ENCODE results near the gene YES1. TPM values are rescaled to one million over a fixed set of nuclear protein-coding genes. Genes with fewer than 3 reads are reported as not detected.
A peak's percentile ranks its signal among the peaks of the same experiment; 100 is the strongest.
"Not testable (repeated sequence)": the region's sequence is repeated elsewhere in the genome, so short reads cannot be mapped to it uniquely, and the experiment has no call there.

Gene YES1
- total RNA-seq, 1 donor from 2014 or later = 37.6 TPM

GRCh38 chr18:813172-814071, 1.4 kb upstream of the YES1 start:
- Mint-ChIP-seq H3K36me3 (ENCODE audit: unreplicated experiment) (no peaks in the 10 kb centered on the region), H3K27ac (ENCODE audit: unreplicated experiment) (peak overlapping the region; percentile 96), H3K4me1 (ENCODE audit: unreplicated experiment) (peaks cover 21% of the 10 kb centered on the region), H3K4me3 (ENCODE audit: unreplicated experiment) (peak overlapping the region; percentile 87), H3K27me3 (ENCODE audit: unreplicated experiment) (peaks cover 18% of the 10 kb centered on the region), H3K9me3 (ENCODE audit: unreplicated experiment) (no peaks in the 10 kb centered on the region)
- no peak for TF ChIP-seq CTCF (IDR thresholded peaks at IDR 0.05)
- DNase-seq (ENCODE audit: extremely low spot score, unreplicated experiment) = no peak

GRCh38 chr18:812376-813171, 532 bp upstream of the YES1 start:
- no peak for TF ChIP-seq CTCF (IDR thresholded peaks at IDR 0.05)
- no peaks in the 10 kb centered on the region for H3K9me3 Mint-ChIP-seq (ENCODE audit: unreplicated experiment)
- peak; percentile 94 for DNase-seq (ENCODE audit: extremely low spot score, unreplicated experiment)
- H3K4me3 Mint-ChIP-seq (ENCODE audit: unreplicated experiment) = peak overlapping the region; percentile 87
- peaks cover 12% of the 10 kb centered on the region for H3K27me3 Mint-ChIP-seq (ENCODE audit: unreplicated experiment)
- peak overlapping the region; percentile 96 for H3K27ac Mint-ChIP-seq (ENCODE audit: unreplicated experiment)
- H3K4me1 Mint-ChIP-seq (ENCODE audit: unreplicated experiment) = peaks cover 24% of the 10 kb centered on the region
- H3K36me3 Mint-ChIP-seq (ENCODE audit: unreplicated experiment) = no peaks in the 10 kb centered on the region

GRCh38 chr18:811182-811891, 705 bp downstream of the YES1 start:
- no peaks in the 10 kb centered on the region for H3K36me3 Mint-ChIP-seq (ENCODE audit: unreplicated experiment)
- H3K4me1 Mint-ChIP-seq (ENCODE audit: unreplicated experiment) = peaks cover 24% of the 10 kb centered on the region
- H3K27me3 Mint-ChIP-seq (ENCODE audit: unreplicated experiment) = peaks cover 5% of the 10 kb centered on the region
- TF ChIP-seq CTCF (IDR thresholded peaks at IDR 0.05) = no peak
- H3K4me3 Mint-ChIP-seq (ENCODE audit: unreplicated experiment) = peak overlapping the region; percentile 87
- no peak for DNase-seq (ENCODE audit: extremely low spot score, unreplicated experiment)
- no peaks in the 10 kb centered on the region for H3K9me3 Mint-ChIP-seq (ENCODE audit: unreplicated experiment)
- H3K27ac Mint-ChIP-seq (ENCODE audit: unreplicated experiment) = peak overlapping the region; percentile 86

DNA sequence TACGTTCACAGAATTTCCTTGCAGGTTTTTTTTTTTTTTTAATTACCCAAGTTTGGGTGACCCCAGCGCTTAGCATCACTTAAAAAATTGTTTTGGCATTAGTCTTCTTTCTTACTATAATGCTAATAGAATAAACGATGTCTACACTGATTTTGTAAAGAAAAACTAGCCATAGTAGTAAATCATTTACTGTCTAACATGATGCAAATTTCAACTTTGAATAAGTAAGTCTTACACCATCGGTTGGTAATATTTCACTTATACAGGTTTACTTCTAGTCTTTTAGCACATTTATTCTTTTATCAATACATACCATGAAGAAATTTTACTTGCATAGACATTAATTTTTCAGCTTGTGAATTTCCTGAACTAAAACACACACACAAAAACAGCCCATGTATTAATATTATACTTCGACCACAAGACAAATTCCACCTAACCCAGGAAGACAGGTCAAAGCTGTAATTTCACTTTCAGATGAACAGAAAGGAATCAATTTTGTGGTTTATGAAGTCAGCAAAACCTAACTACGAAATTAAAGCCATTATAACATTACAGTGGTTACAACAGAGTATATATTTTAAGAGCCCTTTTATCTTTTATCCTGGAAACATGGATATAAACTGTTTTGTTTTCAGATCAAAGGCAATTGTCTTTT, 1.9 kb downstream of the YES1 start:
- no peak for TF ChIP-seq CTCF (IDR thresholded peaks at IDR 0.05)
- DNase-seq (ENCODE audit: extremely low spot score, unreplicated experiment) = no peak
- Mint-ChIP-seq H3K4me1 (ENCODE audit: unreplicated experiment) (peaks cover 33% of the 10 kb centered on the region), H3K27me3 (ENCODE audit: unreplicated experiment) (no peaks in the 10 kb centered on the region), H3K27ac (ENCODE audit: unreplicated experiment) (no peak overlapping the region), H3K9me3 (ENCODE audit: unreplicated experiment) (no peaks in the 10 kb centered on the region), H3K36me3 (ENCODE audit: unreplicated experiment) (no peaks in the 10 kb centered on the region), H3K4me3 (ENCODE audit: unreplicated experiment) (peak overlapping the region; percentile 87)

- not testable (repeated sequence) for H3K4me3 Mint-ChIP-seq (ENCODE audit: unreplicated experiment); H3K27me3 Mint-ChIP-seq (ENCODE audit: unreplicated experiment); H3K9me3 Mint-ChIP-seq (ENCODE audit: unreplicated experiment); H3K36me3 Mint-ChIP-seq (ENCODE audit: unreplicated experiment); DNase-seq (ENCODE audit: extremely low spot score, unreplicated experiment); H3K27ac Mint-ChIP-seq (ENCODE audit: unreplicated experiment)
- H3K4me1 Mint-ChIP-seq (ENCODE audit: unreplicated experiment) = peaks cover 35% of the 10 kb centered on the region
Measured at GRCh38 chr18:809228-809627, 2.8 kb downstream of the YES1 start.

All from osteocyte (in vitro differentiated cells).